Colonic mucosa (tissue), 4 donors: ENCODE measurements around the gene DMBX1. TPM values are rescaled to one million over a fixed set of nuclear protein-coding genes. Genes with fewer than 3 reads are reported as not detected.
A peak's percentile ranks its signal among the peaks of the same experiment; 100 is the strongest.

ENCODE experiments used
- DNase-seq: peaks from one replicate; pipeline ENCODE4 v3.0.0-alpha.2; 2020
- H3K27ac ChIP-seq: fragments of 200-600 bp; one replicate; pipeline ENCODE4 v1.8.0; 2021
- H3K27me3 ChIP-seq: fragments of 200-600 bp; one replicate; pipeline ENCODE4 v1.8.0; 2021
- H3K36me3 ChIP-seq: fragments of 200-600 bp; one replicate; pipeline ENCODE4 v1.8.0; 2021
- H3K4me1 ChIP-seq: fragments of 200-600 bp; one replicate; pipeline ENCODE4 v1.8.0; 2021; ENCODE audit warnings: mild to moderate bottlenecking
- H3K4me3 ChIP-seq: fragments of 200-600 bp; one replicate; pipeline ENCODE4 v1.8.0; 2021
- H3K9ac ChIP-seq, 2 donors: one replicate each; pipeline ENCODE4 v1.7.0; 2013; ENCODE audit warnings: control low read depth in 2 of 2, low read depth in 2 of 2, low read length in 2 of 2
- H3K9me3 ChIP-seq: fragments of 200-600 bp; one replicate; pipeline ENCODE4 v1.8.0; 2021
- intact Hi-C: fragments of 100-400 bp; cut with DNase I; formaldehyde crosslinking; loops from one replicate; pipeline ENCODE4 v1.14.1; 2022
- total RNA-seq, 2 donors: library from RNA; stranded (reverse); fragmentation: NEBNext Ultra II Directional in 1 of 2; extraction: Animal tissue kit (Norgen Biotek cat#: 25700) in 1 of 2; gene quantifications; one replicate each; pipeline ENCODE4 v1.2.1, GENCODE V29; 2021
- TF ChIP-seq, protein P1 (sequence below): fragments of 200-600 bp; IDR thresholded peaks from one replicate; pipeline ENCODE4 v1.8.0; 2022; ENCODE audit warnings: antibody characterized with exemption, mild to moderate bottlenecking
- donor health status: healthy.
- donor health status: DM: no; HTN: no; CAD: no.
- donor health status: DM: no; HTN: no; CAD: no.

Gene DMBX1
- total RNA-seq, 2 donors from 2014 or later = not detected

DNA sequence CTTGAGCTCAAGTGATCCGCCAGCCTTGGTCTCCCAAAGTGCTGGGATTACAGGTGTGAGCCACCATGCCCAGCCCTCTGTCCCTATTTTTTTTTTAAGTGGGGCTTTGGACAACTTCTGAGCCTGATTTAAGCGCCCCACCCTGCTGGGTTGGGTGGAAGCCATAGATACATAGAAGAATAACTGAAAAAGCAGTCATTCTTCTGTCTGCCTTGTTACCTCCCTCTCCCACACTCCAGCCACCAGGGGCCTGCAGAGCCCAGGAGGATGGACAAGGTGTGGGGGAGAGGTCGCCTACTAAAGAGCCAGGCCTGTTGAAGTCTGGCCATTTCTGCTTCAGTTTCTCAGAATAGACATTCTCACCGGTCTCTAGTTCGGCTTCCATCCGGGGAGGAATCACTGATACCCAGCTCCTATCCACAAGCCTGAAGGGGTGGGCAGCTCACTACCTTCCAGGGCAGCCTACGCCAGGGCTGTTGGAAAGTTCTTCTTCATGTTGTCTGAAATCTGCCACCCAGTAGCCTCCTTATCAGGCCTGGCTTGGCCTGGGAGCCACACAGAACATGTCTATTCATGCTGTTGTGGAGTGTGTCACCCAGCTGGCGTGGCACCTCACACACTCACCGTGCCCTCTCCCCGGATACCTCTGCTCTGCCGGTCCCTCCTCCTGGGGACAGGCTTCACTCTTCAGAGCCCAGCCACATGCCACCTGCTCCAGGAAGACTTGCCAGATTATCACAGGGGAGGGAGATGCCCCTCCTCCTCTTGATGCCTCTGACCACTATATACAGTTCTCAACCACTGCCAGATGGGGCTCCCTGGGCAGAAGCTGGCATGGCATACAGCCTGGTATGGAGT, 34.1 kb downstream of the DMBX1 start:
- no peak overlapping the region for H3K27ac ChIP-seq
- DNase-seq = no peak

GRCh38 chr1:46524843-46525242, 35.2 kb downstream of the DMBX1 start:
- DNase-seq = no peak
- no peak overlapping the region for H3K4me3 ChIP-seq
- intact Hi-C loops = loop anchor here (5.0 kb wide), 1 partner anchor 78 kb away; no protein-coding TSS in a partner anchor
- no peak overlapping the region for H3K27ac ChIP-seq
- no peaks in the 10 kb centered on the region for H3K4me1 ChIP-seq
- no peaks in the 10 kb centered on the region for H3K27me3 ChIP-seq
- TF ChIP-seq, protein P1, sequence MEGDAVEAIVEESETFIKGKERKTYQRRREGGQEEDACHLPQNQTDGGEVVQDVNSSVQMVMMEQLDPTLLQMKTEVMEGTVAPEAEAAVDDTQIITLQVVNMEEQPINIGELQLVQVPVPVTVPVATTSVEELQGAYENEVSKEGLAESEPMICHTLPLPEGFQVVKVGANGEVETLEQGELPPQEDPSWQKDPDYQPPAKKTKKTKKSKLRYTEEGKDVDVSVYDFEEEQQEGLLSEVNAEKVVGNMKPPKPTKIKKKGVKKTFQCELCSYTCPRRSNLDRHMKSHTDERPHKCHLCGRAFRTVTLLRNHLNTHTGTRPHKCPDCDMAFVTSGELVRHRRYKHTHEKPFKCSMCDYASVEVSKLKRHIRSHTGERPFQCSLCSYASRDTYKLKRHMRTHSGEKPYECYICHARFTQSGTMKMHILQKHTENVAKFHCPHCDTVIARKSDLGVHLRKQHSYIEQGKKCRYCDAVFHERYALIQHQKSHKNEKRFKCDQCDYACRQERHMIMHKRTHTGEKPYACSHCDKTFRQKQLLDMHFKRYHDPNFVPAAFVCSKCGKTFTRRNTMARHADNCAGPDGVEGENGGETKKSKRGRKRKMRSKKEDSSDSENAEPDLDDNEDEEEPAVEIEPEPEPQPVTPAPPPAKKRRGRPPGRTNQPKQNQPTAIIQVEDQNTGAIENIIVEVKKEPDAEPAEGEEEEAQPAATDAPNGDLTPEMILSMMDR = no peak
- no peak overlapping the region for H3K9ac ChIP-seq
- no peaks in the 10 kb centered on the region for H3K9me3 ChIP-seq
- no peaks in the 10 kb centered on the region for H3K36me3 ChIP-seq

More for the DNA sequence above, 34.1 kb downstream of the DMBX1 start:
- Histone ChIP-seq H3K36me3 (no peaks in the 10 kb centered on the region), H3K9ac (no peak overlapping the region), H3K27me3 (no peaks in the 10 kb centered on the region), H3K4me1 (no peaks in the 10 kb centered on the region), H3K9me3 (no peaks in the 10 kb centered on the region), H3K4me3 (no peak overlapping the region)
- TF ChIP-seq, protein P1 = no peak
- intact Hi-C loops = no loop called here

DNA sequence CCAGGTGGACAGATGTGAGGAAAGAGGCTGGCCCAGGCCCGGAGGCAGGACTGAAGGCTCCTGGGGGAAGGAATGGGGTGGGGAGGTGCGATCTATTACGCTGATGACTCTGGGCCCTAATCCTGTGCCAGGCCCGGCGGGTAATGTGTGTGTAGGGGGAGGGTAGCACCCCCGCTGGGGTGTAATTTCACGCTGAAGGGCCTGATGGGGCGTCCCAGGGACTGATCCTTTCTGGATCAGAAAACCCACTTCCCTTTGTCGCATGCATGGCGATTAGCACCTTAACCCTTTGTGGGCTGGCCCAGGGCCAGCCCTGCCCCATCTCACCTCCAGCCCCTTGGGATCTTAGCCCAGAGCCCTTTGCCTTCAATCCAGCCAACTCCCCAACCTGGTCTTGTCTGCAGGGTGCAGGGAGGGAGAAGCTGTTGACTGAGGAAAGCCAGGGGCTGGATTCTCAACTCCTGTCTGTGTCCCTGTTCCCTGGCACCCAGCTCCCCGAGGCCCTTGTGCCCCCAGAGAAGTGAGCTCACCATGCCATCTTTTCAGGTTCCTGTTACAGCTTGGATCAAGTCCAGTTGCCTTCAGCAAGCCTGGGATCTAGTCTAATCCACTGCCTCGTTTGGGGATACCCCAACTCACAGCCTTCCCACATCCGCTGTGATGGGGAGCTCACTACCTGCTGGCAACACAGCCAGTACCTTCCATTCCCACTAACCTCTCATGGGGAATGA, 35.8 kb downstream of the DMBX1 start:
- no peak overlapping the region for H3K9ac ChIP-seq
- no peaks in the 10 kb centered on the region for H3K9me3 ChIP-seq
- H3K27me3 ChIP-seq = no peaks in the 10 kb centered on the region
- intact Hi-C loops = loop anchor here (5.0 kb wide), 1 partner anchor 78 kb away; no protein-coding TSS in a partner anchor
- no peak for DNase-seq
- TF ChIP-seq, protein P1 = no peak
- no peaks in the 10 kb centered on the region for H3K4me1 ChIP-seq
- no peak overlapping the region for H3K4me3 ChIP-seq
- no peaks in the 10 kb centered on the region for H3K36me3 ChIP-seq
- no peak overlapping the region for H3K27ac ChIP-seq

DNA sequence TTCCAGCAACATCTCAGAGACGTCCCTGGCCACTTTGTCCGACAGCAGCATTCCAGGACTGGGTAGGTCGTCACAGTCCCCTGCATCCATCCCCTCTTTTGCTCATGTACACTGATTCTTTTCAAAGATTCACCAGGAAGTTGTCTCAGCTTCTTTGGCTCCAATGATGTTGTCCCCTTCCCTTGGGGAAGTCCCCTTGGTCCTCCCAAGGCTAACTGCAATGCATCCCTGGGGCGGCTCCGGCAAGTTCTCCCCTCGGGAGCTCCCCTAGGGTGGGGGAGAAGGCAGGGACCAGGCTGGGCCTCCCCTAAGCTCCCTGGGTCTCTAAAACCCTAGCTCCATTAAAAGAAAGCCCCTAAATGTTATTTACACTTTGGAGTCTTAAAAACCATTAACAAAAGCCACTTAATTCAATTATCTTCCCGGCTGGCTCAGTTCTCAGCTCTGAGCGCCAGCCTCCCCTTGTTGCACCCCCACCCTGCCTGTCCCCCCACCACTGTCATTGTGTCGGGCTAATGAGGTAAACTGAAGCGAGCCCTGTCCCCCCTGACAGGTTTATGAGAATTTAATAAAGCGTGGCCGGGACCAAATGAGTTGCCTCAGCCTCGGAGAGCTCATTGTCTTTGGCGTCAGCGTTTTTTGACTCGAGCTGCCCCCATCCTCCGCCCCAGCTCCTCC, 36.5 kb downstream of the DMBX1 start:
- TF ChIP-seq, protein P1 = no peak
- Histone ChIP-seq H3K27me3 (no peaks in the 10 kb centered on the region), H3K4me1 (no peaks in the 10 kb centered on the region), H3K27ac (peak overlapping the region; percentile 49), H3K9ac (no peak overlapping the region), H3K9me3 (no peaks in the 10 kb centered on the region), H3K36me3 (no peaks in the 10 kb centered on the region), H3K4me3 (no peak overlapping the region)
- intact Hi-C loops = loop anchor here (2.0 to 5.0 kb wide), 2 partner anchors 47 to 79 kb away; no protein-coding TSS in a partner anchor
- DNase-seq = no peak

DNA sequence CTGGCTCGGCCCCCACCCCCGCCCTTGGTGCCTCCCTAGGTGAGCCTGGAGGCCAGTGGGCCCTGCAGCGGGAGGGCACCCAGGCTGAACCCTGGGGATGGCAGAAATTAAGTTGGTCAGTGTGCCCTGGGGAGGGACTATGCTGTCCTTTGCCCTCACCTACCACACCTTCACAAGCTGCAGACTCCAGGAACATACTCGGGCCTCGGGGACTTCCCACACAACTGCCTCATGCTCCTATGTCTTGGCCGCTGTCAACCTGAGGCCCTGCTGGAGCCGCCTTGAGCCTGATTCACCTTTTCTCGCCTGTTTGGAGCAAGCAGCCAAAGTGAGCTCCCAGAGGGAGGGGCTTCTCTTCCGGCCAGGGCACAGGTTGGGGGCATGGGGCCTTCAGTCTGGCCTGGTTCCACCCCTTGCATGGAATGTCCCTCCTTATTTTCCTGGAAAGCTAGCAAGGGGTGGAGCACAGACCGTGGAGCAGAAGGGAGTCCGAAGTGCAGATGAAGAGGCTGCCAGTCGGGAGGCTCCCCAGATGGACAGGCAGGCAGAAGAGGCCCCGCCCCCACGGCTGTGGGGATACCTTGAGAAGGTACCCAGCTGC, 37.2 kb downstream of the DMBX1 start:
- Histone ChIP-seq H3K27ac (peak overlapping the region; percentile 49), H3K4me3 (no peak overlapping the region), H3K36me3 (no peaks in the 10 kb centered on the region), H3K4me1 (no peaks in the 10 kb centered on the region), H3K27me3 (no peaks in the 10 kb centered on the region), H3K9ac (no peak overlapping the region), H3K9me3 (no peaks in the 10 kb centered on the region)
- TF ChIP-seq, protein P1 = no peak
- intact Hi-C loops = loop anchor here (2.0 to 5.0 kb wide), 2 partner anchors 48 to 79 kb away; no protein-coding TSS in a partner anchor
- peak; percentile 83 for DNase-seq
